Activated CD4-positive, CD25-positive, alpha-beta regulatory T cell treated with anti-CD3 and anti-CD28 coated beads, Interleukin-2, amount 50 U/mL, for 72 hours (primary cell): Measurements from ENCODE around the gene ADAMTS19.
"Not testable (repeated sequence)": the region's sequence is repeated elsewhere in the genome, so short reads cannot be mapped to it uniquely, and the experiment has no call there.

Experiments
- DNase-seq: peaks from one replicate; pipeline ENCODE4 v3.0.0; 2021

ADAMTS19 gene, protein sequence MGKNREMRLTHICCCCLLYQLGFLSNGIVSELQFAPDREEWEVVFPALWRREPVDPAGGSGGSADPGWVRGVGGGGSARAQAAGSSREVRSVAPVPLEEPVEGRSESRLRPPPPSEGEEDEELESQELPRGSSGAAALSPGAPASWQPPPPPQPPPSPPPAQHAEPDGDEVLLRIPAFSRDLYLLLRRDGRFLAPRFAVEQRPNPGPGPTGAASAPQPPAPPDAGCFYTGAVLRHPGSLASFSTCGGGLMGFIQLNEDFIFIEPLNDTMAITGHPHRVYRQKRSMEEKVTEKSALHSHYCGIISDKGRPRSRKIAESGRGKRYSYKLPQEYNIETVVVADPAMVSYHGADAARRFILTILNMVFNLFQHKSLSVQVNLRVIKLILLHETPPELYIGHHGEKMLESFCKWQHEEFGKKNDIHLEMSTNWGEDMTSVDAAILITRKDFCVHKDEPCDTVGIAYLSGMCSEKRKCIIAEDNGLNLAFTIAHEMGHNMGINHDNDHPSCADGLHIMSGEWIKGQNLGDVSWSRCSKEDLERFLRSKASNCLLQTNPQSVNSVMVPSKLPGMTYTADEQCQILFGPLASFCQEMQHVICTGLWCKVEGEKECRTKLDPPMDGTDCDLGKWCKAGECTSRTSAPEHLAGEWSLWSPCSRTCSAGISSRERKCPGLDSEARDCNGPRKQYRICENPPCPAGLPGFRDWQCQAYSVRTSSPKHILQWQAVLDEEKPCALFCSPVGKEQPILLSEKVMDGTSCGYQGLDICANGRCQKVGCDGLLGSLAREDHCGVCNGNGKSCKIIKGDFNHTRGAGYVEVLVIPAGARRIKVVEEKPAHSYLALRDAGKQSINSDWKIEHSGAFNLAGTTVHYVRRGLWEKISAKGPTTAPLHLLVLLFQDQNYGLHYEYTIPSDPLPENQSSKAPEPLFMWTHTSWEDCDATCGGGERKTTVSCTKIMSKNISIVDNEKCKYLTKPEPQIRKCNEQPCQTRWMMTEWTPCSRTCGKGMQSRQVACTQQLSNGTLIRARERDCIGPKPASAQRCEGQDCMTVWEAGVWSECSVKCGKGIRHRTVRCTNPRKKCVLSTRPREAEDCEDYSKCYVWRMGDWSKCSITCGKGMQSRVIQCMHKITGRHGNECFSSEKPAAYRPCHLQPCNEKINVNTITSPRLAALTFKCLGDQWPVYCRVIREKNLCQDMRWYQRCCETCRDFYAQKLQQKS

DNA sequence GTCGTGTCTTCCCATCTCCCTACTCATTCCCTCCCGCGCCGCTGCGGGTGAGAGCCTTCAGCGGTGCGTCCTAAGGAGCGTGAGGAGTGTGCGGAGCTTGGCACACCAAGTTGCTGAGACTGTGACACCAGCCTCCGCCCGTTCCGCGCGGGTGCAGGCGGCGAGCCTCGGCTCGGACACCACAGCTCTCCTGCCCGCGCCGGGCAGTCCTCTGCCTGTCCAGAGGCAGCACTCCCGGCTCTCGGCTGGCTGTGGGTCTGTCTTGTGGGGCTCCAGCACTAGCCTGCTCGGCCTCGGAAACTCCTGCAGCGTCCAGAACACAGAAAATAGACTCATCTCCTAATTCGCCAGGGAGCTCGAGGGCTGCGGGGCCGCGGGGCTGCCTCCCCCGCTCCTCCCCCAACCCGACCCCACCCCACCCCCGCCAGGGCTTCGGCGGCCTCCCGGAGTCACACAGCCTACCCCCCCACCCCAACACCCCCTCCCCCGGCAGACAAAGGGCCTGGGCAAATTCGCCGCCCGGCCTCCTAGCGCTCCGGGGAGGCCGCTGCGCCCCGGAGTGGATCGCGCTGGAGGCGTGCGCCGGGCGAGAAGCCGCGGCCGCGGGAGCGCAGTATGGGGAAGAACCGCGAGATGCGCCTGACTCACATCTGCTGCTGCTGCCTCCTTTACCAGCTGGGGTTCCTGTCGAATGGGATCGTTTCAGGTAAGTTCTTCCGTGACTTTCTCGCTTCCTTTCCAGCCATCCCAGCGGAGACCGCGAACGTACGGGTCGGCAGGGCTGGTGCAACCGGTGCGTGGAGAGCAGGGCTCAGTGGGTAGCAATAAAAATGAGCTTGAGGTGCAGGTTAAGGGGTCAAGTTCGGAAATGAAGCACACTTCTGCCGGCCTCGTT lies at the start of gene ADAMTS19:
Gene ADAMTS19, plus strand, starts transcription at position 522 of the 895 bp plus-strand sequence. Its CDS starts 94 bp downstream, at position 616.
- DNase-seq, result no peak

DNA sequence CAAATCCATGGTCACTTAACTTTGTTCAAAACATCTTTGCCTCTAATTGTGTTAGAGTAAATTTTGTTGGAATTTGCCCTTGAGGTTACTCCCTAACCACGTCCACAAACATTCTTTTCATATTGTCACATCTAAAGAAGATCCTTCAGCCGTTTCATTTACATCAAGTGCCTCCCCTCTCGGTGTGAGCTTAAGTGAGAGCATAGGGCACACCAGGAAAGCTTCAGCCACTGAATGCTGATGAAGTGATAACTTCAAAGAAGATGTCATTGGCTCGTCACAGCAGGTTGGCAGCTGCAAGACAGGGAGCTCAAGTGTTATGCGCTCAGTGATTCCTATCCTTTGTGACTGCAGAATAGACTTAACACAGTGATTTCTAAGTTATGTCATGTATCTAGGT lies 49.6 kb upstream of the ADAMTS19 start:
- no peak for DNase-seq

DNA sequence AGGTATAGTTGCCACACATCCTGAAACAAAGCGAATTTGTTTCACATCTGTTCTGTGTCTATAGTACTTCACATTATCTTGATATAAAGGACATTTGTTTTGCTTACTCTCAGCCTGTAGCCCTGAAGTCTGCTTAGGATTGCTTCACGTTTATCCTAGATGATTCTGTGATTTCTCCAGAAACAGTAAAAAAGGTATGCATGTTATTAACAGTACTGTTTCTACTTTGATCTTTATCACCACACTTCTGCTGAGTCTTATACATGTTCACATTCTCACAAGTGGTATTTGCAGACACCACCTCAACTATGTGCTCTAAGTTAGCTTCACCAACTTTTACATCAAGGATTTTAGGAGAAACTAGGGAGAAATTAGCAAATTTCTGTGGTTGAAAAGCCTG lies 47.4 kb upstream of the ADAMTS19 start:
- DNase-seq, result no peak

- DNase-seq, result no peak
These were observed 46.5 kb upstream of the ADAMTS19 start for GRCh38 chr5:129413570-129413969.

DNA sequence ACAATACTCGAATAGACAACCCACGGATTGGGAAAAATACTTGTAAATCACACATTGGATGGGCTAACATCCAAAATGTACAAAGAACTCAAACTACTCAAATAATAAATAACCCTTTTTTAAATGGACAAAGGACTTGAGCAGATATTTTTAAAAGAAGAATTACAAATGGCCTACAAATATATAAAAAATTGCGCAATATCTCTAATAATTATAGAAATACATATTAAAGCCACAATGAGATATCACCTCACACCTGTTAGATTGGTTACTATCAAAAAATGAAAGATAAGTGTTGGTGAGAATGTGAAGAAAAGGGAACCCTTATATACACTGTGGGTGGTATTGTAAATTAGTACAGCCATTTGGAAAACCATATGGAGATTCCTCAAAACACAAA lies 40.8 kb upstream of the ADAMTS19 start:
- no peak for DNase-seq

DNA sequence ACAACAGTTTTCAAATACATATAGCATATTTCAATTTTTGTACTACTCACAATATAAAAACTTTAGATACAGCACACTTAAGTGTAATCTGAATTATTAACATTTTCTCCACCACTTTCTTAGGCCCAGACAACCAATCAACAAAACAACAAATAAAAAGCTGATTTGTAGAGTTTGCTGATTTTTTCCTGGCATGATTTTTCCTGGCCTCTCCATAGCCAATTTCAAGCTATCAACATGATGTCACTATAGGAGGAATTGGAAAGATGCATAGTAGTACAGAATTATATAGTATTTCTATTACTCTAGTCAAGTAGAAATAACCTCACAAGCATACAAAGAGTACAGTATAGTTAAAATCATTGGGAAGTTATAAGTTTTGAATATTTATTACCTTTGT lies 35.1 kb upstream of the ADAMTS19 start:
- DNase-seq, result no peak

- DNase-seq, result no peak
These were observed 34.0 kb upstream of the ADAMTS19 start for GRCh38 chr5:129426071-129426470.

GRCh38 chr5:129428636-129429035 lies 31.5 kb upstream of the ADAMTS19 start:
- not testable (repeated sequence) for DNase-seq

- no peak for DNase-seq
These were observed 28.7 kb upstream of the ADAMTS19 start for GRCh38 chr5:129431406-129431805.

- DNase-seq, result no peak
These were observed 21.8 kb upstream of the ADAMTS19 start for GRCh38 chr5:129438322-129438721.

GRCh38 chr5:129440424-129440823 lies 19.7 kb upstream of the ADAMTS19 start:
- no peak for DNase-seq

GRCh38 chr5:129441096-129441495 lies 19.0 kb upstream of the ADAMTS19 start:
- DNase-seq, result no peak

GRCh38 chr5:129445379-129445778 lies 14.7 kb upstream of the ADAMTS19 start:
- DNase-seq, result no peak

- no peak for DNase-seq
These were observed 12.1 kb upstream of the ADAMTS19 start for GRCh38 chr5:129447968-129448367.

DNA sequence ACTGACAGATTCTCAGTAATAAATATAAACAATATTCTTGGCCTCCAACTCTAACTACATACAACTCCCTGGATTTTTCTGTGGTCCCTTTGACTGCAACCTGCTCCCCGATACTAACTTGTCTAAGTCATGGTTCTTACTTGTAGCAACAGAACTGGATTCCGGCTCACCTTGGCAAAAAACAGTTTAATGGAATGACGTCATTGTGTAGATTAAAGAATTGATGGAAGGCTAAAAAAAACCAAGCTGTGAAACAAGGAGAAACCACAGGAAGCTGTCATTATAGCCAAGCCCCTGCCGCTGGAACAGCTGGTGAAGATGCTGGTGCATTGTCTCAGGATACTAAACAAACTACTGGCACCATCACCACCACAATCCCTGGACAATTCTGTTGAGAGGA lies 11.4 kb upstream of the ADAMTS19 start:
- DNase-seq, result no peak

GRCh38 chr5:129454461-129454860 lies 5.6 kb upstream of the ADAMTS19 start:
- DNase-seq, result no peak

DNA sequence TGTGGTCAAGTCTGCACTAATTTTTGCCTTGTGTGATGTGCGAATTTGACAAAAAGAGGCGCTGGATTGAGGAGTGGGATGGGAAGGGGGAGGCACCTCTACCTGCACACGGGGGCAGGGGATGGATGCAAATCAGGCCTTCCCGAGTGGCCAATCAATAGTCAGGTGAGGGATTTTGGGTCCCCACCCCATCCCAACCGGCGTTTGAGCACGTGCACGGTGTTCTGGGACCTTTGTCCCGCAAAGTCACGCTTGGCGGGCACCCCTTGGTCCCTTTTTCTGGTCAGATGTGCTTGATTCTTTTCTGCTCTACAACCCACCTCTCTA lies 685 bp upstream of the ADAMTS19 start:
- DNase-seq, result no peak

- no peak for DNase-seq
These were observed 506 bp downstream of the ADAMTS19 start for GRCh38 chr5:129460672-129460935.

DNA sequence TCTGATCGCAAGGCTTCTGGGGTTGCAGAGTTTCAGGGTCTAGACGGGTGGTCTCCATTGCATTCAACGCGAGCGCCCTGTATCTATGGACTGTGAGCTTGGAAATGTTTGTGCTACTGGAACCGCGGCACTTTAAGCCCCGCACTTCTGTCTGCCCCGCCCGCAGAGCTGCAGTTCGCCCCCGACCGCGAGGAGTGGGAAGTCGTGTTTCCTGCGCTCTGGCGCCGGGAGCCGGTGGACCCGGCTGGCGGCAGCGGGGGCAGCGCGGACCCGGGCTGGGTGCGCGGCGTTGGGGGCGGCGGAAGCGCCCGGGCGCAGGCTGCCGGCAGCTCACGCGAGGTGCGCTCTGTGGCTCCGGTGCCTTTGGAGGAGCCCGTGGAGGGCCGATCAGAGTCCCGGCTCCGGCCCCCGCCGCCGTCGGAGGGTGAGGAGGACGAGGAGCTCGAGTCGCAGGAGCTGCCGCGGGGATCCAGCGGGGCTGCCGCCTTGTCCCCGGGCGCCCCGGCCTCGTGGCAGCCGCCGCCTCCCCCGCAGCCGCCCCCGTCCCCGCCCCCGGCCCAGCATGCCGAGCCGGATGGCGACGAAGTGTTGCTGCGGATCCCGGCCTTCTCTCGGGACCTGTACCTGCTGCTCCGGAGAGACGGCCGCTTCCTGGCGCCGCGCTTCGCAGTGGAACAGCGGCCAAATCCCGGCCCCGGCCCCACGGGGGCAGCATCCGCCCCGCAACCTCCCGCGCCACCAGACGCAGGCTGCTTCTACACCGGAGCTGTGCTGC lies 1.0 kb downstream of the ADAMTS19 start:
- DNase-seq, result no peak

DNA sequence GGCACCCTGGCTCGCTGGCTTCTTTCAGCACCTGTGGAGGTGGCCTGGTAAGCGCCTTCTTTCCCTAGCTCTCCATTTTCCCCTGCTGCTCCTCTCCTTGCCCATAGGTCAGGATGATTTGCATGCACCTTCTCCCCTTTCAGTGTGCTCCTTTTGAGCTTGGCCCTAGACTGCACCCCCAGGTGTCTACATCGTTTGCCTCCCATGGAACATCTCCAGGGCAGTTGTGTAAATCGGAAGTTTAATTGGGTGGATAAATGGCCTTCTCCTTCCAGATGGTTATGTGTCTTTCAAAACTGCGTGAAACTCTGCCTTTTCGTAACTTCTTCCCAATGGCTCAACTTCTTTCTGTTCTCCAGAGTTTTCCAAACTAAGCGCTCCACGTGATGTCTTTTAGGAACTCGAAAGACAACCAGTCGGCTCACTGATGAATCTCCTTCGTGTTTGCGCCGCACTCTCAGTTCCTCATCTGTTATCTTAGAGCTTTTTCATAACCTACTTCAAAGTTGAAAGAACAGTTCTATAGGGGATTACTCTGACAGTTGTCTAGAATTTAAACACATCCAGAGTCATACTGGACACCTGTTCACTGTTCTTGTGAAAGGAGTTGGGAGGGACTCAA lies 1.7 kb downstream of the ADAMTS19 start:
- no peak for DNase-seq

- DNase-seq, result no peak
These were observed 5.8 kb downstream of the ADAMTS19 start for GRCh38 chr5:129465776-129466344.
